Fibroblast of mammary gland (primary cell): ENCODE measurements around the gene SLC16A6.
A peak's percentile ranks its signal among the peaks of the same experiment; 100 is the strongest.

ENCODE experiments used
- DNase-seq: peaks from one replicate; pipeline ENCODE4 v3.0.0-alpha.2; 2010; ENCODE audit warnings: low read depth
- H3K4me3 ChIP-seq: 2 replicates; pipeline ENCODE4 v1.5.1; 2011; ENCODE audit warnings: low read depth, mild to moderate bottlenecking, low read length, moderate library complexity; ENCODE audit not compliant: control insufficient read depth
- CTCF ChIP-seq: conservative IDR thresholded peaks from 2 replicates; pipeline ENCODE4 v1.5.1; 2011; ENCODE audit warnings: low read depth, low read length, inconsistent platforms; ENCODE audit not compliant: control insufficient read depth, insufficient read depth

The SLC16A6 gene

GRCh38 chr17:68320311-68320865 lies 29.5 kb upstream of the SLC16A6 start:
- no peak for DNase-seq
- H3K4me3 ChIP-seq: no peak overlapping the region
- TF ChIP-seq CTCF: no peak

- TF ChIP-seq CTCF: no peak
- no peak overlapping the region for H3K4me3 ChIP-seq
- DNase-seq: no peak
Observed at GRCh38 chr17:68319410-68320162, 28.7 kb upstream of the SLC16A6 start.

- no peak overlapping the region for H3K4me3 ChIP-seq
- TF ChIP-seq CTCF: no peak
- DNase-seq: peak; percentile 72
Observed at GRCh38 chr17:68318103-68318991, 27.4 kb upstream of the SLC16A6 start.

- no peak for DNase-seq
- TF ChIP-seq CTCF: no peak
- H3K4me3 ChIP-seq: no peak overlapping the region
Observed at GRCh38 chr17:68317458-68317857, 26.5 kb upstream of the SLC16A6 start.

GRCh38 chr17:68315930-68316329 lies 25.0 kb upstream of the SLC16A6 start:
- DNase-seq: no peak
- no peak overlapping the region for H3K4me3 ChIP-seq
- TF ChIP-seq CTCF: no peak

- H3K4me3 ChIP-seq: no peak overlapping the region
Observed at GRCh38 chr17:68314916-68315535, 24.1 kb upstream of the SLC16A6 start.

More at GRCh38 chr17:68314916-68315535, 24.1 kb upstream of the SLC16A6 start:
- TF ChIP-seq CTCF: no peak
- DNase-seq: no peak
